OCI-LY1 (cell line): ENCODE data around the gene HTRA3.

Source experiments
- H2AFZ ChIP-seq: fragments of 200-600 bp; sonication (generic), shearing (Covaris generic); 2 replicates; pipeline ENCODE4 v1.6.0; 2014; ENCODE audit warnings: antibody characterized with exemption, mild to moderate bottlenecking, low read length
- H3F3A ChIP-seq: fragments of 200-600 bp; sonication (generic), shearing (Covaris generic); 2 replicates; pipeline ENCODE4 v1.6.0; 2014; ENCODE audit warnings: mild to moderate bottlenecking, antibody characterized with exemption, low read length, moderate library complexity; ENCODE audit not compliant: insufficient read depth
- H3K27ac ChIP-seq: fragments of 200-600 bp; sonication (generic); 2 replicates; pipeline ENCODE4 v1.5.1; 2014; ENCODE audit warnings: low read length, mixed run types, mild to moderate bottlenecking, low read depth; ENCODE audit not compliant: poor library complexity, severe bottlenecking
- H3K27me3 ChIP-seq: fragments of 200-600 bp; sonication (generic); 2 replicates; pipeline ENCODE4 v1.6.0; 2014; ENCODE audit warnings: antibody characterized with exemption, mild to moderate bottlenecking, low read length, moderate library complexity; ENCODE audit not compliant: insufficient read depth
- H3K36me3 ChIP-seq: fragments of 200-600 bp; sonication (generic); 2 replicates; pipeline ENCODE4 v1.6.1; 2014; ENCODE audit warnings: mild to moderate bottlenecking, antibody characterized with exemption, low read length, moderate library complexity, mixed read lengths; ENCODE audit not compliant: insufficient read depth
- H3K4me1 ChIP-seq: fragments of 200-600 bp; sonication (generic); 2 replicates; pipeline ENCODE4 v1.5.1; 2014; ENCODE audit warnings: mild to moderate bottlenecking, low read length, moderate library complexity; ENCODE audit not compliant: insufficient read depth, severe bottlenecking
- H3K4me2 ChIP-seq: fragments of 200-600 bp; sonication (generic), shearing (Covaris generic); 2 replicates; pipeline ENCODE4 v1.6.1; 2014; ENCODE audit warnings: low read length
- H3K4me3 ChIP-seq: fragments of 200-600 bp; sonication (generic); 2 replicates; pipeline ENCODE4 v1.5.1; 2014; ENCODE audit warnings: low read length, low read depth, mild to moderate bottlenecking, mixed read lengths; ENCODE audit not compliant: poor library complexity, severe bottlenecking
- H3K79me2 ChIP-seq: fragments of 200-600 bp; shearing (Covaris generic); 2 replicates; pipeline ENCODE4 v1.6.1; 2016; ENCODE audit warnings: mixed run types, low read length, mixed read lengths; ENCODE audit not compliant: insufficient read depth
- H3K9ac ChIP-seq: fragments of 200-600 bp; sonication (generic), shearing (Covaris generic); 2 replicates; pipeline ENCODE4 v1.6.1; 2014; ENCODE audit warnings: mild to moderate bottlenecking, low read length, mixed read lengths
- H3K9me2 ChIP-seq: fragments of 200-600 bp; sonication (generic), shearing (Covaris generic); 2 replicates; pipeline ENCODE4 v1.6.1; 2014; ENCODE audit warnings: low read depth, mild to moderate bottlenecking, low read length, mixed read lengths
- H3K9me3 ChIP-seq: fragments of 200-600 bp; shearing (Covaris generic); 2 replicates; pipeline ENCODE4 v1.6.1; 2014; ENCODE audit warnings: low read length, mixed read lengths
- H4K20me1 ChIP-seq: fragments of 200-600 bp; sonication (generic), shearing (Covaris generic); 2 replicates; pipeline ENCODE4 v1.6.0; 2016; ENCODE audit warnings: mild to moderate bottlenecking, low read length; ENCODE audit not compliant: insufficient read depth
- EZH2 ChIP-seq: fragments of 200-600 bp; sonication (generic), shearing (Covaris generic); IDR thresholded peaks from 2 replicates; pipeline ENCODE4 v1.8.0; 2017; ENCODE audit warnings: borderline replicate concordance, mixed run types, mild to moderate bottlenecking, antibody characterized with exemption, low read length, moderate library complexity, mixed read lengths
- TF ChIP-seq, protein P1 (sequence below): fragments of 200-600 bp; sonication (generic), shearing (Covaris generic); IDR thresholded peaks from 2 replicates; pipeline ENCODE4 v1.5.1; 2017; ENCODE audit warnings: mild to moderate bottlenecking, antibody characterized with exemption, low read length, moderate library complexity, mixed read lengths

HTRA3 gene

DNA sequence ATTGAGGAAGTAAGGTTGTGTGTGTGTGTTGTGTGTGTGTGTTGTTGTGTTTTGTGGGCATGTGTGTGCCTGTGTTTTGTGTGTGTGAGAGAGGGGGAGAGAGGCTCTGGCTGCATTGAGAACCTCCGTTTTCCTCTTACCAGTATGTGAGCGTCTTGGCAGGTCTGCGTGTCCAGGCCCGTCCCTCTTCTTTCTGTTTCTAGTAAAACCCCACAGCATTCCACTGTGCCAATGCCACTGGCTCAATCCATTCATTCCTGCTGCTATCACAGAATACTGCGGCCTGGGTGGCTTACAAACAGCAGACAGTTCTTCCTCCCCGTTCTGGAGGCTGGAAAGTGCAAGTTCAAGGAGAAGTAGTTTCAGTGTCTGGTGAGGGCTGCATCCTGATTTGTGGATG, 15.5 kb upstream of the HTRA3 start:
- H3K9ac ChIP-seq, result no peak overlapping the region
- H3K36me3 ChIP-seq, result no peaks in the 10 kb centered on the region
- H2AFZ ChIP-seq, result no peak overlapping the region
- H3K27ac ChIP-seq, result no peak overlapping the region
- no peaks in the 10 kb centered on the region for H3F3A ChIP-seq
- no peaks in the 10 kb centered on the region for H3K79me2 ChIP-seq
- H3K4me1 ChIP-seq, result no peaks in the 10 kb centered on the region
- H3K9me3 ChIP-seq, result no peaks in the 10 kb centered on the region
- no peak overlapping the region for H3K4me2 ChIP-seq
- H3K4me3 ChIP-seq, result no peak overlapping the region
- H3K9me2 ChIP-seq, result no peaks in the 10 kb centered on the region
- no peaks in the 10 kb centered on the region for H4K20me1 ChIP-seq
- TF ChIP-seq EZH2, result no peak
- TF ChIP-seq, protein P1, sequence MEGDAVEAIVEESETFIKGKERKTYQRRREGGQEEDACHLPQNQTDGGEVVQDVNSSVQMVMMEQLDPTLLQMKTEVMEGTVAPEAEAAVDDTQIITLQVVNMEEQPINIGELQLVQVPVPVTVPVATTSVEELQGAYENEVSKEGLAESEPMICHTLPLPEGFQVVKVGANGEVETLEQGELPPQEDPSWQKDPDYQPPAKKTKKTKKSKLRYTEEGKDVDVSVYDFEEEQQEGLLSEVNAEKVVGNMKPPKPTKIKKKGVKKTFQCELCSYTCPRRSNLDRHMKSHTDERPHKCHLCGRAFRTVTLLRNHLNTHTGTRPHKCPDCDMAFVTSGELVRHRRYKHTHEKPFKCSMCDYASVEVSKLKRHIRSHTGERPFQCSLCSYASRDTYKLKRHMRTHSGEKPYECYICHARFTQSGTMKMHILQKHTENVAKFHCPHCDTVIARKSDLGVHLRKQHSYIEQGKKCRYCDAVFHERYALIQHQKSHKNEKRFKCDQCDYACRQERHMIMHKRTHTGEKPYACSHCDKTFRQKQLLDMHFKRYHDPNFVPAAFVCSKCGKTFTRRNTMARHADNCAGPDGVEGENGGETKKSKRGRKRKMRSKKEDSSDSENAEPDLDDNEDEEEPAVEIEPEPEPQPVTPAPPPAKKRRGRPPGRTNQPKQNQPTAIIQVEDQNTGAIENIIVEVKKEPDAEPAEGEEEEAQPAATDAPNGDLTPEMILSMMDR, result no peak
- H3K27me3 ChIP-seq, result no peaks in the 10 kb centered on the region

DNA sequence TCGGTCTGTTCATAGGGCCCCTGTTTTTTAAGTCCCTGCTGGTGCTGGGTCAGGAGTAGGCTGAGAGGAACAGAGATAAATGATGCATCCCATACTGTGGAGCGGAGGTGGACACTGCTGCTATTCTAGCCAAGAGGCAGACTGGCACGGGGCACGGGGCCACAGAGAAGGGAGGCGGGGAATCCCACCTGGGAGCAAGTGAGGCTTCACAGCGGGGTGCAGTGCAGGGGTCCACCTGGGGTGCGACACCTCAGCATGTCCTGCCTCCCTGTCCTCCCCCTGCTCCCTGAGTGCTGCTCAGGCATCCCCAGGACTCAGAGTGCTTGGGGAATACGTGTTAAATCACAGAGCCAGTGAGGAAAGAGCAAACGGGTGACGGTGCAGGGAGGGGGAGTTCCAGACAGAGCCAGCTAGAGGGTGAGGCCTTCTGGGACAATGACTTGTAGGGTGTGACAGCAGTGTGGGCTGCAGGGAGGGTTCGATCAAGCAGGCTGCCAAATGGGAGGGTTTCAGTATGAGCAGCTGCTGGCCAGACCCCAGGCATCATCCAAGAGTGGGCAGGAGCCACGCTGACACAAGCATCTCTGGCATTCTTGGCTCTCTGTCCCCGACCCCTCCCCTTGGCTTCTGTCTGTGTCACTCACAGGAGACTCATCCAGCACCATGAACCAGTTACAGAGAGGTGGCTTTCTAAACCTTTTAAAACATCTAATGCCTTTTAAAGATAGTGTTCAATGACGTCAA, 13.7 kb upstream of the HTRA3 start:
- Histone ChIP-seq H3K9ac (no peak overlapping the region), H3K27me3 (no peaks in the 10 kb centered on the region), H3K9me2 (no peaks in the 10 kb centered on the region), H3K4me3 (no peak overlapping the region), H3K27ac (no peak overlapping the region), H2AFZ (no peak overlapping the region), H3K4me1 (no peaks in the 10 kb centered on the region), H4K20me1 (no peaks in the 10 kb centered on the region), H3K9me3 (no peaks in the 10 kb centered on the region), H3F3A (no peaks in the 10 kb centered on the region), H3K4me2 (no peak overlapping the region), H3K79me2 (no peaks in the 10 kb centered on the region), H3K36me3 (no peaks in the 10 kb centered on the region)
- TF ChIP-seq EZH2, result no peak
- TF ChIP-seq, protein P1, result no peak

DNA sequence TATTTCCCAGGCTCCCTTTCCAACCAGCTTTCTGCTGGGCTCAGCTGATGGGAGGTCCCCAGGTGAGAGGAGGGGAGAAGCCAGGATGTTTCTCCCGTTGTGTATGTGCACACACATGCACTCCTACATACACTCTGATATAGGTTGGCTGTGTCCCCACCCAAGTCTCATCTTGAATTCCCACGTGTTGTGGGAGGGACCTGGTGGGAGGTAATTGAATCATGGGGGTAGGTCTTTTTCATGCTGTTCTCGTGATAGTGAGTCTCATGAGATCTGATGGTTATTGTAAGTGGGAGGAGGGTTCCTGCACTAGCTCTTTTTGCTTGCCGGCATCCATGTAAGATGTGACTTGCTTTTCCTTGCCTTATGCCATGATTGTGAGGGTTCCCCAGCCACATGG, 11.7 kb upstream of the HTRA3 start:
- no peaks in the 10 kb centered on the region for H3K27me3 ChIP-seq
- H3F3A ChIP-seq, result no peaks in the 10 kb centered on the region

More for the DNA sequence above, 11.7 kb upstream of the HTRA3 start:
- H3K27ac ChIP-seq, result no peak overlapping the region
- H3K79me2 ChIP-seq, result no peaks in the 10 kb centered on the region
- no peak overlapping the region for H3K4me3 ChIP-seq
- TF ChIP-seq EZH2, result no peak
- TF ChIP-seq, protein P1, result no peak
- H3K9me2 ChIP-seq, result no peaks in the 10 kb centered on the region
- no peaks in the 10 kb centered on the region for H4K20me1 ChIP-seq
- no peaks in the 10 kb centered on the region for H3K36me3 ChIP-seq
- H3K9me3 ChIP-seq, result no peaks in the 10 kb centered on the region
- no peak overlapping the region for H3K9ac ChIP-seq
- H3K4me1 ChIP-seq, result no peaks in the 10 kb centered on the region
- no peak overlapping the region for H2AFZ ChIP-seq
- no peak overlapping the region for H3K4me2 ChIP-seq
